HepG2 (cell line): ENCODE results near the gene DENND2D. TPM values are rescaled to one million over a fixed set of nuclear protein-coding genes. Genes with fewer than 3 reads are reported as not detected.

Source experiments
- ARNT2 ChIP-seq: sonication (generic); formaldehyde crosslinking; IDR thresholded peaks from 2 replicates; pipeline ENCODE4 v1.8.0; 2022; ENCODE audit warnings: mild to moderate bottlenecking, low read depth, missing genetic modification reagents, moderate library complexity
- HDAC1 ChIP-seq: sonication (generic); formaldehyde crosslinking; IDR thresholded peaks from 2 replicates; pipeline ENCODE4 v1.5.1; 2020; ENCODE audit warnings: mild to moderate bottlenecking, missing genetic modification reagents
- JUN ChIP-seq: sonication (generic); formaldehyde crosslinking; IDR thresholded peaks from 2 replicates; pipeline ENCODE4 v1.4.0; 2020; ENCODE audit warnings: mild to moderate bottlenecking, missing genetic modification reagents
- SIN3A ChIP-seq: IDR thresholded peaks from 2 replicates; pipeline ENCODE4 v1.6.1; 2011; ENCODE audit warnings: low read depth, mild to moderate bottlenecking, control low read depth, low read length, borderline replicate concordance
- ZMYM2 ChIP-seq: sonication (generic); formaldehyde crosslinking; IDR thresholded peaks from 2 replicates; pipeline ENCODE4 v1.8.0; 2022; ENCODE audit warnings: mild to moderate bottlenecking, missing genetic modification reagents
- ZNF564 ChIP-seq: sonication (generic); formaldehyde crosslinking; IDR thresholded peaks from 2 replicates; pipeline ENCODE4 v1.8.1; 2023; ENCODE audit warnings: mild to moderate bottlenecking, missing genetic modification reagents
- polyA plus RNA-seq, 8 experiments: library from polyadenylated mRNA; depleted of rRNA in 3 of 8; stranded (reverse) in 7 of 8; unstranded in 1 of 8; fragments of >200 nt; fragmentation: Illumina TruSeq in 4 of 8; extraction: Trizol in 4 of 8; gene quantifications; 2 replicates each; pipeline versions ENCODE4 v1.2.1 to v1.2.3, GENCODE V29; 2011 to 2016; ENCODE audit warnings: low read depth in 4 of 8, missing spikeins in 1 of 8, mixed read lengths in 1 of 8; ENCODE audit not compliant: insufficient read depth in 1 of 8
- total RNA-seq, 5 experiments: library from RNA; depleted of rRNA; stranded (reverse); fragments of >200 nt; fragmentation: Illumina TruSeq; extraction: Trizol; gene quantifications; 2 replicates each; pipeline ENCODE4 v1.2.3, GENCODE V29; 2016; ENCODE audit warnings: low read depth in 1 of 5
- TF ChIP-seq, protein P1 (sequence below): sonication (generic); formaldehyde crosslinking; IDR thresholded peaks from 2 replicates; pipeline ENCODE4 v1.5.1; 2020; ENCODE audit warnings: mild to moderate bottlenecking, missing genetic modification reagents, borderline replicate concordance
- TF ChIP-seq, protein P2 (sequence below): sonication (generic); formaldehyde crosslinking; IDR thresholded peaks from 2 replicates; pipeline ENCODE4 v1.4.0; 2020; ENCODE audit warnings: missing genetic modification reagents, mild to moderate bottlenecking, borderline replicate concordance
- TF ChIP-seq, protein P3 (sequence below): IDR thresholded peaks from 2 replicates; pipeline ENCODE4 v1.6.1; 2016; ENCODE audit warnings: mild to moderate bottlenecking, missing biosample characterization, missing genetic modification reagents
- TF ChIP-seq, protein P4 (sequence below): sonication (generic); formaldehyde crosslinking; IDR thresholded peaks from 2 replicates; pipeline ENCODE4 v1.4.0; 2020; ENCODE audit warnings: low read depth, missing genetic modification reagents

Gene DENND2D
- total and polyA plus RNA-seq, 2 of the 13 experiments (the other 11 are each of a cell fraction or from before 2014, with no cell fraction given) = 0.04 TPM; not detected in 1

DNA sequence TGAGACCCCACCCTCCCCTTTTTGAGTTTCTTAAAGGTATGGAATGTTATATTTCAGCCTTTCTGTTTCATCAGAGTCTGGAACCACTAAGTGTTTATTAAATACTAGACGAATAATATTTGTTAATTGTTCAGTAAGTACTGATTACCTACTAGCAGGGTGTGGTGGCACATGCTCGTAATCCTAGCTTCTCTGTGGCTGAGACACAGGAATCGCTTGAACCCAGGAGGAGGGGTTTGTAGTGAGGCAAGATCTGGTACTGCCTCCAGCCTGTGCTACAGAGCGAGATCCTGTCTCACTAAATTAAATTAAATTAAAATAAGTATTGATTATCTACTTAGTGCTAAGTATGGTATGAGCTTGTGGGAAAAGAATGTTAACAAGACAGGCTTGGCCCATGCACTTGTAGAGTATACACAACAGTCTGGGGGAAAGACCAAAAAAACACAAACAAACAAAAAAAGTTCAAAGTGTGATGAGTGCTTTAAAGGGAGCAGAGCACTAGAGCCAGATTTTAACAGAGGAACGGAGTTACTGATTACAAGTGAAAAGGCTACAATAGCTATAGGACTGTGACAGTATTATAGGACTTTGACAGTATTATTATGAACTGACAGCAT, 58.0 kb downstream of the DENND2D start (continued):
- TF ChIP-seq, protein P1, sequence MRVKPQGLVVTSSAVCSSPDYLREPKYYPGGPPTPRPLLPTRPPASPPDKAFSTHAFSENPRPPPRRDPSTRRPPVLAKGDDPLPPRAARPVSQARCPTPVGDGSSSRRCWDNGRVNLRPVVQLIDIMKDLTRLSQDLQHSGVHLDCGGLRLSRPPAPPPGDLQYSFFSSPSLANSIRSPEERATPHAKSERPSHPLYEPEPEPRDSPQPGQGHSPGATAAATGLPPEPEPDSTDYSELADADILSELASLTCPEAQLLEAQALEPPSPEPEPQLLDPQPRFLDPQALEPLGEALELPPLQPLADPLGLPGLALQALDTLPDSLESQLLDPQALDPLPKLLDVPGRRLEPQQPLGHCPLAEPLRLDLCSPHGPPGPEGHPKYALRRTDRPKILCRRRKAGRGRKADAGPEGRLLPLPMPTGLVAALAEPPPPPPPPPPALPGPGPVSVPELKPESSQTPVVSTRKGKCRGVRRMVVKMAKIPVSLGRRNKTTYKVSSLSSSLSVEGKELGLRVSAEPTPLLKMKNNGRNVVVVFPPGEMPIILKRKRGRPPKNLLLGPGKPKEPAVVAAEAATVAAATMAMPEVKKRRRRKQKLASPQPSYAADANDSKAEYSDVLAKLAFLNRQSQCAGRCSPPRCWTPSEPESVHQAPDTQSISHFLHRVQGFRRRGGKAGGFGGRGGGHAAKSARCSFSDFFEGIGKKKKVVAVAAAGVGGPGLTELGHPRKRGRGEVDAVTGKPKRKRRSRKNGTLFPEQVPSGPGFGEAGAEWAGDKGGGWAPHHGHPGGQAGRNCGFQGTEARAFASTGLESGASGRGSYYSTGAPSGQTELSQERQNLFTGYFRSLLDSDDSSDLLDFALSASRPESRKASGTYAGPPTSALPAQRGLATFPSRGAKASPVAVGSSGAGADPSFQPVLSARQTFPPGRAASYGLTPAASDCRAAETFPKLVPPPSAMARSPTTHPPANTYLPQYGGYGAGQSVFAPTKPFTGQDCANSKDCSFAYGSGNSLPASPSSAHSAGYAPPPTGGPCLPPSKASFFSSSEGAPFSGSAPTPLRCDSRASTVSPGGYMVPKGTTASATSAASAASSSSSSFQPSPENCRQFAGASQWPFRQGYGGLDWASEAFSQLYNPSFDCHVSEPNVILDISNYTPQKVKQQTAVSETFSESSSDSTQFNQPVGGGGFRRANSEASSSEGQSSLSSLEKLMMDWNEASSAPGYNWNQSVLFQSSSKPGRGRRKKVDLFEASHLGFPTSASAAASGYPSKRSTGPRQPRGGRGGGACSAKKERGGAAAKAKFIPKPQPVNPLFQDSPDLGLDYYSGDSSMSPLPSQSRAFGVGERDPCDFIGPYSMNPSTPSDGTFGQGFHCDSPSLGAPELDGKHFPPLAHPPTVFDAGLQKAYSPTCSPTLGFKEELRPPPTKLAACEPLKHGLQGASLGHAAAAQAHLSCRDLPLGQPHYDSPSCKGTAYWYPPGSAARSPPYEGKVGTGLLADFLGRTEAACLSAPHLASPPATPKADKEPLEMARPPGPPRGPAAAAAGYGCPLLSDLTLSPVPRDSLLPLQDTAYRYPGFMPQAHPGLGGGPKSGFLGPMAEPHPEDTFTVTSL (CRISPR knock-in tag) = peak; percentile 11; the same call in 1 of the 2 replicates
- TF ChIP-seq, protein P2, sequence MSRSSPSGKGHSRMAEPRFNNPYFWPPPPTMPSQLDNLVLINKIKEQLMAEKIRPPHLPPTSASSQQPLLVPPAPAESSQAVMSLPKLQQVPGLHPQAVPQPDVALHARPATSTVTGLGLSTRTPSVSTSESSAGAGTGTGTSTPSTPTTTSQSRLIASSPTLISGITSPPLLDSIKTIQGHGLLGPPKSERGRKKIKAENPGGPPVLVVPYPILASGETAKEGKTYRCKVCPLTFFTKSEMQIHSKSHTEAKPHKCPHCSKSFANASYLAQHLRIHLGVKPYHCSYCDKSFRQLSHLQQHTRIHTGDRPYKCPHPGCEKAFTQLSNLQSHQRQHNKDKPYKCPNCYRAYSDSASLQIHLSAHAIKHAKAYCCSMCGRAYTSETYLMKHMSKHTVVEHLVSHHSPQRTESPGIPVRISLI (CRISPR knock-in tag) = peak; percentile 81; the same call in 1 of the 2 replicates
- TF ChIP-seq, protein P3, sequence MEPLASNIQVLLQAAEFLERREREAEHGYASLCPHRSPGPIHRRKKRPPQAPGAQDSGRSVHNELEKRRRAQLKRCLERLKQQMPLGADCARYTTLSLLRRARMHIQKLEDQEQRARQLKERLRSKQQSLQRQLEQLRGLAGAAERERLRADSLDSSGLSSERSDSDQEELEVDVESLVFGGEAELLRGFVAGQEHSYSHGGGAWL (CRISPR knock-in tag) = no peak
- TF ChIP-seq, protein P4, sequence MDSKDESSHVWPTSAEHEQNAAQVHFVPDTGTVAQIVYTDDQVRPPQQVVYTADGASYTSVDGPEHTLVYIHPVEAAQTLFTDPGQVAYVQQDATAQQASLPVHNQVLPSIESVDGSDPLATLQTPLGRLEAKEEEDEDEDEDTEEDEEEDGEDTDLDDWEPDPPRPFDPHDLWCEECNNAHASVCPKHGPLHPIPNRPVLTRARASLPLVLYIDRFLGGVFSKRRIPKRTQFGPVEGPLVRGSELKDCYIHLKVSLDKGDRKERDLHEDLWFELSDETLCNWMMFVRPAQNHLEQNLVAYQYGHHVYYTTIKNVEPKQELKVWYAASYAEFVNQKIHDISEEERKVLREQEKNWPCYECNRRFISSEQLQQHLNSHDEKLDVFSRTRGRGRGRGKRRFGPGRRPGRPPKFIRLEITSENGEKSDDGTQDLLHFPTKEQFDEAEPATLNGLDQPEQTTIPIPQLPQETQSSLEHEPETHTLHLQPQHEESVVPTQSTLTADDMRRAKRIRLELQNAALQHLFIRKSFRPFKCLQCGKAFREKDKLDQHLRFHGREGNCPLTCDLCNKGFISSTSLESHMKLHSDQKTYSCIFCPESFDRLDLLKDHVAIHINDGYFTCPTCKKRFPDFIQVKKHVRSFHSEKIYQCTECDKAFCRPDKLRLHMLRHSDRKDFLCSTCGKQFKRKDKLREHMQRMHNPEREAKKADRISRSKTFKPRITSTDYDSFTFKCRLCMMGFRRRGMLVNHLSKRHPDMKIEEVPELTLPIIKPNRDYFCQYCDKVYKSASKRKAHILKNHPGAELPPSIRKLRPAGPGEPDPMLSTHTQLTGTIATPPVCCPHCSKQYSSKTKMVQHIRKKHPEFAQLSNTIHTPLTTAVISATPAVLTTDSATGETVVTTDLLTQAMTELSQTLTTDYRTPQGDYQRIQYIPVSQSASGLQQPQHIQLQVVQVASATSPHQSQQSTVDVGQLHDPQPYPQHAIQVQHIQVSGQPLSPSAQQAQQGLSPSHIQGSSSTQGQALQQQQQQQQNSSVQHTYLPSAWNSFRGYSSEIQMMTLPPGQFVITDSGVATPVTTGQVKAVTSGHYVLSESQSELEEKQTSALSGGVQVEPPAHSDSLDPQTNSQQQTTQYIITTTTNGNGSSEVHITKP (CRISPR knock-in tag) = no peak
- TF ChIP-seq ZNF564 (CRISPR knock-in tag) (no peak), HDAC1 (CRISPR knock-in tag) (peak; percentile 39; the same call in 1 of the 2 replicates), ARNT2 (no peak), JUN (CRISPR knock-in tag) (no peak; the same call in 1 of the 2 replicates), ZMYM2 (no peak), SIN3A (no peak)
- TF ChIP-seq, all 625 proteins: peak for 24
